ENCODE results near the gene ITGA2. TPM values are rescaled to one million over a fixed set of nuclear protein-coding genes. Genes with fewer than 3 reads are reported as not detected.

ITGA2 gene
- total RNA-seq, 1 experiment from 2014 or later: not detected

- in situ Hi-C loops (cut with HindIII; ENCODE audit: low sequenced_read_pairs): no loop called here
- no peak for DNase-seq (ENCODE audit: low spot score)
Observed at GRCh38 chr5:53009816-53010215, 20.7 kb downstream of the ITGA2 start.

- in situ Hi-C loops (cut with HindIII; ENCODE audit: low sequenced_read_pairs): no loop called here
Observed at GRCh38 chr5:53010814-53011213, 21.7 kb downstream of the ITGA2 start.

GRCh38 chr5:53011233-53011632 is 22.1 kb downstream of the ITGA2 start:
- in situ Hi-C loops (cut with HindIII; ENCODE audit: low sequenced_read_pairs): no loop called here

More at GRCh38 chr5:53010814-53011213, 21.7 kb downstream of the ITGA2 start:
- no peak for DNase-seq (ENCODE audit: low spot score)

GRCh38 chr5:53013857-53014256 is 24.7 kb downstream of the ITGA2 start:
- no peak for DNase-seq (ENCODE audit: low spot score)
- in situ Hi-C loops (cut with HindIII; ENCODE audit: low sequenced_read_pairs): no loop called here

More at GRCh38 chr5:53011233-53011632, 22.1 kb downstream of the ITGA2 start:
- no peak for DNase-seq (ENCODE audit: low spot score)

DNA sequence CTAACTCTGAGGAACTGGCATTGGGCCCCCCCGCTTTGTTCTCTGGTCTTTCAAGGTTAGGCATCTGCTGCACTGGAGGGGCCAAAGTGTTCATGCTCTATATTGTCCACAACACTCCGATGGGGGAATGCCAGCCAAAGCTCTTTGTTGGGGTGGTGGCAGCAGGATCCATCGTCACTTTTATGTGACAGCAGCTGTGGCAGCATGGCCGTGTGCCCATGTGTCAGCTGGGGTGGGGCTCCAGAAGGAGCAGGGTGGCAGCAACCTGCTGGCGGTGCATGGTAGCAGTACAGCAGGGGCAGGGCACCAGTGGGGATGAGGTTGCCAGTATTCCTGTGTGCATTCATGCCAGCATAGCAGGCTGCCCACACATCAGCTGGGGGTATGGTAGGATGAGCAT is 28.2 kb downstream of the ITGA2 start:
- DNase-seq (ENCODE audit: low spot score): no peak
- in situ Hi-C loops (cut with HindIII; ENCODE audit: low sequenced_read_pairs): no loop called here

- DNase-seq (ENCODE audit: low spot score): no peak
- in situ Hi-C loops (cut with HindIII; ENCODE audit: low sequenced_read_pairs): no loop called here
Observed at GRCh38 chr5:53017794-53018391, 28.7 kb downstream of the ITGA2 start.

DNA sequence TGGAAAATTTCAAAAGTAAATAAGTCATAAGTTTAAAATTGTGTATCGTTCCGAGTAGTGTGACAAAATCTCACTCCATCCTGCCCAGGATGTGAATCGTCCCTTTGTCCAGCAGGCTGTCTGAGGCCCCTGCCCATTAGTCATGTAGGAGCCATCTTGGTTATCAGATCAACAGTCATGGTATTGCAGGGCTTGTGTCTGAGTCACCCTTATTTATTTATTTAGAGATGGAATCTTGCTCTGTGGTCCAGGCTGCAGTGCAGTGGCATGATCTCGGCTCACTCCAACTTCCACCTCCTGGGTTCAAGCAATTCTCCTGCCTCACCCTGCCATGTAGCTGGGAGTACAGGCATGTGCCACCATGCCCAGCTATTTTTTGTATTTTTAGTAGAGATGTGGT is 30.2 kb downstream of the ITGA2 start:
- no peak for DNase-seq (ENCODE audit: low spot score)
- in situ Hi-C loops (cut with HindIII; ENCODE audit: low sequenced_read_pairs): no loop called here

DNA sequence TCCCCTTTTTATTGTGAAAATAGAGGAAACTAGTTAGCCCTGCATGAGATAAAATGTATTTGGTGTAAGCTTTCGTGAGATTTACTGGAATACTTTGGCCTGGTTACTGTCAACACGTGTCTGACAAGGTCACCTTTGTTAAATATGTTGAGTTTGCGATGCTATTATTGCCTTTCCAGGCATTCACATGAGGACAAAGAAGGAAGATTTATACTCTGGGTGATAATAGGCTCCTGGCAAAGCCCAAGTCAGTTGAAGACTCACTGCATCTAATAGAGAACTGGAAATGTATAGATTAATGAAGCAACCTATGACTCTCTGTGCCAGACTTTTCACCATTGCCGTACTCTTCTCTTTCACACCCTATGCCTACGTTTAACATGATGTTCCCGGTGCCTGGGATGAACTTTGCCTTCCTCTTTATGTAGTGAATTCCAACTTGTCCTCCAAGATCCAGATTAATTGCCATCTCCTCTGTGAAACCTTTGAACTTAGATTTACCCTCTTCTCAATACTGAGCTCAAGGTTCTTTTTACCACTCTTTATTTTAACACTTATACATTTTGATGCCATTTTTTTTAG is 33.9 kb downstream of the ITGA2 start:
- no peak for DNase-seq (ENCODE audit: low spot score)
- in situ Hi-C loops (cut with HindIII; ENCODE audit: low sequenced_read_pairs): no loop called here

DNA sequence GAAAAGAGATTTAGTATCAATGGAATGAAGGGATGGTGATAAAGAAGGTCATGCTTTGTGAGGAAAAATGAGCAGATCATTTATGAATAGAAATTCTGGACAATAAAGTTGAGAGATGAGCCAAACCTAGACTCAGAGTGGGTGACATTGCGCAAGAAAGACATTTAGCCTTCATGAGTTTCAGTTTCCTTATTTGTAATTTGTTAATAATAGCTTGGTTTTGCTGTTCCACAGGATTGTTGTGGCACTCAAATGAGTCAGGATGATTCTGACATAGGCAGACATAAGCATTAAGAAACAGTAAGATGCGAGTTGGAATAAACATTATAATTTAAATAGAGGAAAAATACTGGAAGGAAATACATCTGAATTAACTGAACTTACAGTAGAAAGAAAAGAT is 34.8 kb downstream of the ITGA2 start:
- no peak for DNase-seq (ENCODE audit: low spot score)
- in situ Hi-C loops (cut with HindIII; ENCODE audit: low sequenced_read_pairs): no loop called here

DNA sequence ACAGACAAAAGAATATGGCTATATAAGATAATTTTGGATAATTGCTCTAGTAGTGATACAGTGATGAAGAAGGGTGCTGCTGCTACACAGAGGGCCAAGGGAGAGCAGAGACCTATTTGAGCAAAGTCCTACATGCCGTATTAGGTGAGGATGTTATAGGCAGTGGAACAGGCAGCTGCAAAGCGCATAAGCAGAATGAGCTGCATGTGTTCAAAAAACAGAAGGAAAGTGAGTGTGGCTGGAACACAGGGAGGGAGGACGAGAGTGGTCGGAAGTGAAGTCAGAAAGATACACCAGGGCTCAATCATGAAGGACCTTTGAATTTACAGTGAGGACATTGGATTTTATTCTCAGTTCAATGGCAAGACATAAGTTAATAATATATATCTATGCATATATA is 35.4 kb downstream of the ITGA2 start:
- no peak for DNase-seq (ENCODE audit: low spot score)
- in situ Hi-C loops (cut with HindIII; ENCODE audit: low sequenced_read_pairs): no loop called here

- in situ Hi-C loops (cut with HindIII; ENCODE audit: low sequenced_read_pairs): no loop called here
- no peak for DNase-seq (ENCODE audit: low spot score)
Observed at GRCh38 chr5:53025487-53025886, 36.3 kb downstream of the ITGA2 start.

- in situ Hi-C loops (cut with HindIII; ENCODE audit: low sequenced_read_pairs): no loop called here
- no peak for DNase-seq (ENCODE audit: low spot score)
Observed at GRCh38 chr5:53027913-53028312, 38.8 kb downstream of the ITGA2 start.

DNA sequence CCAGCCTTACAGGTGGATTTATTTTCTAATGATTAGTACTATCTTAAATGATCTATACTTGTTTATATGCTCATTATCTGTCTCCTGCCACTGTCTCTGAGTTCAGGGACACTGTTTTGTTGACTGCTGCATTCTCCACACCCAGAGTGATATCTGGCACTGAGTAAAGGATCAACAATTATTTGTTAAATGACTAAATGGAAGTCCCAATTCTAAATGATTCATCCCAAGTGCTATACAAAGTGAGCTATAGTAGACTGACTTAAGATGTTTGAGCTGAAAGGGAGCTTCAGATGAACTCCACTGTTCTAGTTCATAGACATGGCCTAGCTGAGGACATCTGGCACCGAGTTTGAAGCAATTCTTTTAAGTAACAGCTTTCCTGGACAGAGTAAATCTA is 40.5 kb downstream of the ITGA2 start:
- DNase-seq (ENCODE audit: low spot score): no peak
- in situ Hi-C loops (cut with HindIII; ENCODE audit: low sequenced_read_pairs): no loop called here

DNA sequence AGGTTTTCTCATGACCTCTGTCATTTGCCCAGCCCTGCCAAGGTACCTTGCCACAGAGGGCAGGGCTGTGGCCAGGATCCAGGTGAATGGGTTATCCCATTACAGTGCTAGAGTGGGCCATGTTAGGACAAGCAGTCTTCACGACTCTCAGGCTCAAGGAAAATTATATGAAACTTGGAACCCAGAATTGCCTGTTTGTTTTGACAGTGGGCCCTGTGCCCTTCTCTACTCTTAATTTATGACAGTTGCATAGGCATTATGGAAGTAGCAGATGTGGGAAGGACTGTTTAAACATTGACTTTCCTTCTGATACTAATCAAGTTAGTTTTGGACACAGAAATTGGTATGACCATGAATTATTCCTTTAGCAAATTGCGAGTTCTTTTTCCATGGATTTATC is 41.7 kb downstream of the ITGA2 start:
- in situ Hi-C loops (cut with HindIII; ENCODE audit: low sequenced_read_pairs): no loop called here
- DNase-seq (ENCODE audit: low spot score): no peak

GRCh38 chr5:53031695-53032096 is 42.5 kb downstream of the ITGA2 start:
- in situ Hi-C loops (cut with HindIII; ENCODE audit: low sequenced_read_pairs): no loop called here
- no peak for DNase-seq (ENCODE audit: low spot score)

DNA sequence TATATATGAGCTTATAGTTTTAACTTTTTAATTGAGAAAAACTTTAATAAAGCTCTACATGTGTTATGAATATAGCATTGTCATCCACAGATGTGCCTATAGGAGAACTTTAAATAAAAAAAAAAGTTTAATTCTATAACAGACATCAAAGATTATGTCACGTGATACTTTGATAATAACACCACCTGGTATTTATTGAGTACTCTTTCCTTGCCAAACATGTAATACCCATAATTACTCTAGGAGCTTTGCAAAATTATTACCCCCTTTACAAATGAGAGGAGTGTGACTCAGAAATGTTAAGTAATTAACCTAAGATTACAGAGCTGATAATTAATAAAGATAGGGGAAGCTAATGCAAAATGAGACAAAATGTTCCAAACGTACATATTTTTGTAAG is 43.0 kb downstream of the ITGA2 start:
- no peak for DNase-seq (ENCODE audit: low spot score)
- in situ Hi-C loops (cut with HindIII; ENCODE audit: low sequenced_read_pairs): no loop called here

- in situ Hi-C loops (cut with HindIII; ENCODE audit: low sequenced_read_pairs): no loop called here
- DNase-seq (ENCODE audit: low spot score): no peak
Observed at GRCh38 chr5:53034832-53035231, 45.7 kb downstream of the ITGA2 start.

DNA sequence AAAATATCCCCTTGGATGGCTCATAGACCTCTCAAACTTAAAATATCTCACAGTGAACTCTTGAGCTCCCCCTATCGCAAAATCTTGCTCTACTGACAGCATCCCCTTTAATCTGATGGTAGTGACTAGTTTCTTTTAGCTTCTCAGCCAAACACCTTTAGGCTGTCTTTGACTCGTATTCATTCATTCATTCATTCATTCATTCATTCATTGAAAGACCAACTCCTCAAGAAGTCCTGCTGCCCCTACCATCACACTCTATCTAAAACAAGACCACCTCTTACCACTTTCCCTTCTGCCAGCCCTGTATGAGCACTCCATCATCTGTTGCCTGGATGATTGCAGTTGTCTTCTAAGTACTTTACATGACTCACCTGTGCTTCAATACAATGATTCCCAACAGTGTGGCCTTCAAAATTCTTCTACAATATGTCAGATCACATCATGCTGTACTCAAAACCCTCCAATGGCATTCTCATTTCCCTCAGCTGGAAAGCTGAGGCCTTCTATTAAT is 46.8 kb downstream of the ITGA2 start:
- in situ Hi-C loops (cut with HindIII; ENCODE audit: low sequenced_read_pairs): no loop called here
- no peak for DNase-seq (ENCODE audit: low spot score)

DNA sequence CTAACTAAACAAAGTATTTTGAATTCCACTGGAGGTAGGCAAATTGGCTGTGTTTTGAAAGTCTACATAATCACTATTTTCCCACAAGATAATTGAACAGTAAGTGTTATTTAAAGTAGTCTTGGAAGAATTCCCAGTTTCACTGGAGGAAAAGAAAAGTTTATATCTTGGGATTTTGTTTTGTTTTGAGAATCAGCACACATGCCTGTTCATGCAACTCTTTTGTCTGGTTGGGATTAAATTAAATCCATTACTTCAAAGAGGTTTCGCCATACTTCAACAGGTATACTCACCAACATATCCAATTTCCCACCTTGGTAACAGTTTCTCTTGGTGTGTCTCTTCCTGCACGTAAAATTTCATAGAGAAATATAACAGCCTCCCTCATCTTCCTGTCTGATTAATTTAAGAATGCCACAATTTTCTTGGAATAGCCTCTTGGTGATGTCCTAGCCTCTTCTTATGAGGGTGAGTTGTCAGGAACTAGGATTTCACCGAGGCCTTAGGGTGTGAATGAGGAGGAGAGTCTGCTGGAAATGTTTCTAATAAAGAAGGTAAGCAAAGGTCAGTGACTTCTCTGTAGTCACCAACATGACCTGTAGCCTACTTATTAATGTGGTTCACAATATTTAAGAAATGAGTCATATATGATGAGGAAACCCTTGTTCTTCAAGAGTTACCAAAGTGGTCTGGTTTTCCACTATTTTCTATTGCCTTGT is 48.1 kb downstream of the ITGA2 start:
- no peak for DNase-seq (ENCODE audit: low spot score)
- in situ Hi-C loops (cut with HindIII; ENCODE audit: low sequenced_read_pairs): no loop called here

- in situ Hi-C loops (cut with HindIII; ENCODE audit: low sequenced_read_pairs): no loop called here
- no peak for DNase-seq (ENCODE audit: low spot score)
Observed at GRCh38 chr5:53038196-53038847, 49.2 kb downstream of the ITGA2 start.

Data from G401 (cell line).